ENCODE data around the gene SLC30A3. TPM values are rescaled to one million over a fixed set of nuclear protein-coding genes. Genes with fewer than 3 reads are reported as not detected.

SLC30A3 gene
- total and polyA plus RNA-seq, 2 of the 13 experiments (the other 11 are each of a cell fraction or from before 2014, with no cell fraction given) = 0.38 to 0.79 TPM

GRCh38 chr2:27231921-27232320 lies 30.9 kb downstream of the SLC30A3 start (continued):
- TF ChIP-seq FOXC1 (CRISPR knock-in tag; IDR thresholded peaks at IDR 0.05; ENCODE audit: borderline replicate concordance) = no peak
- no peak for TF ChIP-seq ZNF10 (CRISPR knock-in tag; IDR thresholded peaks at IDR 0.05; ENCODE audit: borderline replicate concordance, low read depth)

DNA sequence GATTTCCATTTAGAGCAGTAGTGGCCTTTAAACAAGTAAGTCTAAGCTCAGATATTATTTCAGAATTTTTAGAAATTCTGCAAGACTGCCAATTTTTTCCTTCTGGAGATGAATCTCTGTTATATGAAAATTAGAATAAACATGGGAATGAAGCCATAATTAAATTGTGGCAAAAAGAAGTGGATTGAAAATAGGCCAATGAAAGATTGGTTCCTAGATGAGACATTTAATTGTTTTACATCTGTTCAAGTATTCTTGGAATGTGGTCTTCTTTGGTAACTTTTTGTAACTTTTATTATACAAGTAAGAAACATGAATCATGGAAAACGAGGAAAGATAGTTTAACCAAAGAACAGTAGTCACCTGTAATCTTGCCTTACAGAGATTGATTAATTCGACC lies 35.3 kb downstream of the SLC30A3 start:
- in situ Hi-C loops (cut with HindIII; ENCODE audit: extremely low pct_ligation_motif_present, low pct_unique_long_range_greater_than_20kb) (no loop called here), intact Hi-C loops (cut with micrococcal nuclease; ENCODE audit: unreplicated experiment) (no loop called here)
- Histone ChIP-seq H2AFZ (ENCODE audit: low read length) (no peak overlapping the region), H3K36me3 (replicated peaks in 1 of 2; ENCODE audit: control insufficient read depth in 1 of 2, insufficient read depth in 2 of 2, low read length in 2 of 2) (peaks cover 58 to 75% of the 10 kb centered on the region in 2 experiments), H3K27ac (ENCODE audit: extremely low read length, insufficient read depth, low read length) (no peak overlapping the region), H3K27me3 (ENCODE audit: control insufficient read depth in 1 of 2, insufficient read depth in 2 of 2, low read length in 2 of 2) (no peaks in the 10 kb centered on the region), H3K4me1 (ENCODE audit: insufficient read depth, low read length) (peaks cover 9% of the 10 kb centered on the region; the same call in 1 of the 2 replicates), H3K79me2 (ENCODE audit: insufficient read depth, low read length) (no peaks in the 10 kb centered on the region), H4K20me1 (ENCODE audit: insufficient read depth, low read length) (no peaks in the 10 kb centered on the region), H3K9me3 (ENCODE audit: low read length) (no peaks in the 10 kb centered on the region), H3K4me3 (replicated peaks in 1 of 3; ENCODE audit: insufficient read depth in 1 of 3, low read depth in 2 of 3, low read length in 3 of 3) (no peak overlapping the region), H3K9ac (ENCODE audit: insufficient read depth, low read depth, low read length) (no peak overlapping the region), H3K4me2 (ENCODE audit: low read depth, low read length) (no peak overlapping the region)
- WGBS (ENCODE audit: low lambda C conversion rate) = 90% methylated on average over 2 of the region's 2 CpGs
- ChIA-PET CTCF (ENCODE audit: low intra/inter-chr PET ratio, low total read pairs) (no interaction called here), POLR2A (no interaction called here)
- TF ChIP-seq RARG (CRISPR knock-in tag; IDR thresholded peaks at IDR 0.05; ENCODE audit: low read depth) (no peak), ZNF775 (CRISPR knock-in tag; IDR thresholded peaks at IDR 0.05; ENCODE audit: borderline replicate concordance) (no peak), POLR2G (IDR thresholded peaks at IDR 0.05; ENCODE audit: low read depth, low read length) (no peak), SNRNP70 (IDR thresholded peaks at IDR 0.05; ENCODE audit: low read depth, low read length) (no peak), ZNF576 (CRISPR knock-in tag; IDR thresholded peaks at IDR 0.05) (no peak), BRCA1 (CRISPR knock-in tag; IDR thresholded peaks at IDR 0.05) (no peak), ZNF557 (CRISPR knock-in tag; IDR thresholded peaks at IDR 0.05) (no peak), PLRG1 (conservative IDR thresholded peaks at IDR 0.05) (no peak), SIN3A (IDR thresholded peaks at IDR 0.05; ENCODE audit: borderline replicate concordance, low read depth, low read length) (no peak), ZFY (CRISPR knock-in tag; IDR thresholded peaks at IDR 0.05) (no peak), ZNF597 (CRISPR knock-in tag; IDR thresholded peaks at IDR 0.05) (no peak), NFE2 (CRISPR knock-in tag; IDR thresholded peaks at IDR 0.05) (no peak)
- TSS peak; percentile 31 for BruUV-seq (replicated peaks)
- no peak for FAIRE-seq
- no peak for DNase-seq (ENCODE audit: low spot score)
- no peak for ATAC-seq
